Neural crest cell (in vitro differentiated cells): ENCODE data around the gene NFATC3. TPM values are rescaled to one million over a fixed set of nuclear protein-coding genes. Genes with fewer than 3 reads are reported as not detected.

Experiments used
- DNase-seq: peaks from one replicate; pipeline ENCODE4 v3.0.0; 2021; ENCODE audit warnings: low read depth, mixed read lengths, low spot score
- H3K27ac Mint-ChIP-seq: one replicate; pipeline ENCODE4 v1.8.0; 2021; ENCODE audit warnings: mild to moderate bottlenecking, mixed read lengths; ENCODE audit not compliant: unreplicated experiment
- H3K27me3 Mint-ChIP-seq: 2 replicates; pipeline ENCODE4 v1.8.0; 2021; ENCODE audit warnings: low read depth, mild to moderate bottlenecking, mixed read lengths
- H3K36me3 Mint-ChIP-seq: 2 replicates; pipeline ENCODE4 v1.8.0; 2021; ENCODE audit warnings: low read depth, mild to moderate bottlenecking, mixed read lengths
- H3K4me1 Mint-ChIP-seq: 2 replicates; pipeline ENCODE4 v1.8.0; 2021; ENCODE audit warnings: mixed read lengths
- H3K4me3 Mint-ChIP-seq: one replicate; pipeline ENCODE4 v1.8.0; 2021; ENCODE audit warnings: mild to moderate bottlenecking, mixed read lengths
- H3K9me3 Mint-ChIP-seq: 2 replicates; pipeline ENCODE4 v1.8.0; 2021; ENCODE audit warnings: mixed read lengths
- total RNA-seq: library from RNA; stranded (reverse); gene quantifications from 2 replicates; pipeline ENCODE4 v1.2.1, GENCODE V29; 2021
- TF ChIP-seq, protein P1 (sequence below): fragments of 200-600 bp; sonication (generic); conservative IDR thresholded peaks from 2 replicates; pipeline ENCODE4 v1.5.0; 2021; ENCODE audit warnings: antibody characterized with exemption, mild to moderate bottlenecking

The NFATC3 gene
- total RNA-seq, 1 donor from 2014 or later = 64.9 TPM

DNA sequence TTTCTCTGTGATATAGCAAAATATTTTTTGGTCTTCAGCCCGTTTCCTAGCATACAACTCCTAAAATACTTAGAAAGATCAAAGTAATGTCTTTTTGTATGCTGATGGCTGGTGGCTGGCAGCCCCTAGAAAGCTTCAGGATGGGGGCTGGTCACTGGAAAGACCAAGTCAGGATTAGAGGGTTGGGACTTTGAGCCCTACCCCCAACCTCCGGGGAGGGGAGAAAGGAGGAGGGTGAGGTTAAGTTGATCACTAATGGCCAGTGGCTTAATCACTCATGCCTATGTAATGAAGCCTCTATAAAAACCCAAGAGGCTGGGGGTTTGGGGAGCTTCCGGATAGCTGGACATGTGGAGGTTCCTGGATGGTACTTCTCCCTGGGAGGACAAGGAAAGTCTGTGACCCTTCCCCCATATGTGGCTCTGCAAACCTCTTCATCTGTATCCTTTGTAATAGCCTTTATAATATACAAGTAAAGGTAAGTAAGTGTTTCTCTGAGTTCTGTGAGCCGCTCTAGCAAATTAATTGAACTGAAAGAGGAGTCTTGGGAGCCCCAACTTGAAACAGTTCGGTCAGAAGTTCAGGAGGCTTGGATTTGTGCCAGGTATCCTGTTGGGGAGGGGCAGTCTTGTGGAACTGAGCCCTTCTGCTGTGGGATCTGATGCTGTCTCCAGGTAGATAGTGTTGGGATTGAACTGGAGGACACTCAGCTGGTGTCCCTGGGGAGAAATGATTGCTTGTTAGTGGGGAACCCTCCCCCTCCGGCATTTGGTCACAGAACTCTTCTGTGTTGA lies 182.6 kb downstream of the NFATC3 start:
- no peak overlapping the region for H3K27ac Mint-ChIP-seq
- H3K9me3 Mint-ChIP-seq = no peaks in the 10 kb centered on the region
- peak overlapping the region; percentile 41 for H3K4me3 Mint-ChIP-seq
- TF ChIP-seq, protein P1, sequence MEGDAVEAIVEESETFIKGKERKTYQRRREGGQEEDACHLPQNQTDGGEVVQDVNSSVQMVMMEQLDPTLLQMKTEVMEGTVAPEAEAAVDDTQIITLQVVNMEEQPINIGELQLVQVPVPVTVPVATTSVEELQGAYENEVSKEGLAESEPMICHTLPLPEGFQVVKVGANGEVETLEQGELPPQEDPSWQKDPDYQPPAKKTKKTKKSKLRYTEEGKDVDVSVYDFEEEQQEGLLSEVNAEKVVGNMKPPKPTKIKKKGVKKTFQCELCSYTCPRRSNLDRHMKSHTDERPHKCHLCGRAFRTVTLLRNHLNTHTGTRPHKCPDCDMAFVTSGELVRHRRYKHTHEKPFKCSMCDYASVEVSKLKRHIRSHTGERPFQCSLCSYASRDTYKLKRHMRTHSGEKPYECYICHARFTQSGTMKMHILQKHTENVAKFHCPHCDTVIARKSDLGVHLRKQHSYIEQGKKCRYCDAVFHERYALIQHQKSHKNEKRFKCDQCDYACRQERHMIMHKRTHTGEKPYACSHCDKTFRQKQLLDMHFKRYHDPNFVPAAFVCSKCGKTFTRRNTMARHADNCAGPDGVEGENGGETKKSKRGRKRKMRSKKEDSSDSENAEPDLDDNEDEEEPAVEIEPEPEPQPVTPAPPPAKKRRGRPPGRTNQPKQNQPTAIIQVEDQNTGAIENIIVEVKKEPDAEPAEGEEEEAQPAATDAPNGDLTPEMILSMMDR = no peak
- H3K27me3 Mint-ChIP-seq = no peaks in the 10 kb centered on the region
- DNase-seq = no peak
- no peaks in the 10 kb centered on the region for H3K36me3 Mint-ChIP-seq
- H3K4me1 Mint-ChIP-seq = peaks cover 26% of the 10 kb centered on the region

DNA sequence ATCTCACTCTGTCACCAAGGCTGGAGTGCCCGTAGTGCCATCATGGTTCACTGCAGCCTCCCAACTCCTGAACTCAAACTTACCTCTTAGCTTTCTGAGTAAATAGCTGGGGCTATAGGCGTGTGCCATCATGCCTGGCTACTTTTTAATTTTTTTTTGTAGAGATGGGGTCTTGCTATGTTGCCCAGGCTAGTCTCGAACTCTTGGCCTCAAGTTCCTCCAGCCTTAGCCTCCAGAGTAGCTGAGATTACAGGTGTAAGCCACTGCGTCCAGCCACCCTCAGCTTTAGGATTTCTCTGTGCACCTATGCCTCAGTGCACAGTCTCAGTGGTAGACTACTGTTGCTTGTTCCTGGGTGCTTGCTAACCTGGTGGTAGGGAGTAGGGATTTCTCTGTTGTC lies 184.6 kb downstream of the NFATC3 start:
- H3K4me3 Mint-ChIP-seq = no peak overlapping the region
- peaks cover 17% of the 10 kb centered on the region for H3K4me1 Mint-ChIP-seq
- no peaks in the 10 kb centered on the region for H3K27me3 Mint-ChIP-seq
- no peak overlapping the region for H3K27ac Mint-ChIP-seq
- no peaks in the 10 kb centered on the region for H3K36me3 Mint-ChIP-seq
- TF ChIP-seq, protein P1 = no peak
- no peaks in the 10 kb centered on the region for H3K9me3 Mint-ChIP-seq
- DNase-seq = no peak

DNA sequence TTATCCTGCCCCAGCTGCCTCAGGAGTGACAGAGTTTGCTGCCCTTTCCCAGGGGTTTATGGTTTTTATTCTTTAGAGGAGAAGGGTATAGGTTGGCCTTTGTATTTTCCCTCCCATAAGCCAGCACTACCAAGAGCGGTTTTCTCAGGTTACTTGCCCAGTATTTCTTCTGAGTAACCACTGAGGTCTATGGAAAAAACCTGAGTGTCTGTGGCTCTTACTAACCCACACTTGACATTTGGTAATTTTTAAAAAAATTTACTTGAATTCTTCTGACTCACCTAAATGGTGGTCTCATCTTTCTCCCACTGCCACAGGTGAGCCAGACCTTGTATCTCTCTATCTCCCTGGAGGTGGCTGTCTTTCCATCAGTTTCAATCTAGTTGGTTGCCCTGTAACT lies 185.2 kb downstream of the NFATC3 start:
- no peak overlapping the region for H3K4me3 Mint-ChIP-seq
- no peaks in the 10 kb centered on the region for H3K36me3 Mint-ChIP-seq
- peaks cover 11% of the 10 kb centered on the region for H3K4me1 Mint-ChIP-seq
- DNase-seq = no peak
- H3K9me3 Mint-ChIP-seq = no peaks in the 10 kb centered on the region
- no peaks in the 10 kb centered on the region for H3K27me3 Mint-ChIP-seq
- no peak overlapping the region for H3K27ac Mint-ChIP-seq
- TF ChIP-seq, protein P1 = no peak

DNA sequence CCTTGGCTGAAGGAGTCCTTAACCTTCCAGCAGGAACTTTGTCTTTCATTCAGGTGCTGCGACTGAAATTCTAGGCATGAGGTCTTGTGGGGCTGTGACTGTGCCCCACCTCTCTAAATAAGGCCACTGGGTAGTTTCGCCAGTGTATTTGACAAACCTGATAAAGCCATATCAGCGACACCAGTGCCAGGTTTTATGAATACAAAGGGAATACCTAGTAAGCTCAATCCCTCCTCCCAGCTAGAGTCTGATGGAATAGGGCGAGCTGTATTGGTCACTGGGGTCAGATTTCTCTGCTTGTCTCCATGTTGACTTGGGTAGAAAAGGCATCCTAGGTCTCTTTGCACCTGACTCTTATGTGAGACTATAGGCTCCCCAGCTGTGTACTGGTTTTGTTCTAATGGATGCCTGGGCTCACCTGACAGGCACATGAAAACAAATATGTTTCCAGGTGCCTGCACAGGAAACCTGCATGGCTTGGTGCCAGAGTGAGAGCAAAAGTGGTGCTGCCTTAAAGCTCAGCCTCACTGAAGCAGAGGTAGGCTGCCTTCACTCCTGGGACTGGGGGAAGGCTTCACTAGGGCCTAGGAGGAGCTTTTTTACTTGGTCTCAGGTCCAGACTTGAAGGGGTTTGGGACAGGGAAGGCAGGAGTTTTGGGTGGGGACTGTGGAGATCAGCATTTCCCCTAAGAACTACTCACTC lies 187.5 kb downstream of the NFATC3 start:
- Mint-ChIP-seq H3K4me3 (no peak overlapping the region), H3K9me3 (no peaks in the 10 kb centered on the region), H3K4me1 (peaks cover 10% of the 10 kb centered on the region), H3K27me3 (no peaks in the 10 kb centered on the region), H3K36me3 (no peaks in the 10 kb centered on the region), H3K27ac (no peak overlapping the region)
- TF ChIP-seq, protein P1 = no peak
- no peak for DNase-seq

DNA sequence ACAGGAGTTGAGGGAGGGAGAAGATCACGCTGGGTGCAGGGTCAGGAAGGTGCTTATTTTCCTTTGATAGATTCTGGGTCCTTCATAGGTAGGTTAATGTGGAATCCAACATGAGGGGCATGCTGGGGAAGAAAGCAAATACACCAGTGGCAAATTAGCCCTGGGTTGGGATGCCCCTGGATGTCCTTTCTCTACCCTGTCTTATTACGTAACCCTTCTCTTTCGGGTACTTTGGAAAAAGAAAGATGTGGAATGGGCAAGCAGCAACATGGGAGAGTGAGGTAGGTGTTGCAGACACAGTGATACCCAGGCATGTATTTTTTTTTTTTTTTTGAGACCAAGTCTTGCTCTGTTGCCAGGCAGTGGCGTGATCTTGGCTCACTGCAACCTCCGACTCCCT lies 188.3 kb downstream of the NFATC3 start:
- no peak for DNase-seq
- Mint-ChIP-seq H3K4me3 (no peak overlapping the region), H3K9me3 (no peaks in the 10 kb centered on the region), H3K4me1 (peaks cover 5% of the 10 kb centered on the region), H3K27me3 (no peaks in the 10 kb centered on the region), H3K27ac (no peak overlapping the region), H3K36me3 (no peaks in the 10 kb centered on the region)
- TF ChIP-seq, protein P1 = no peak
